HUES6 (cell line): Measurements from ENCODE around the gene EPB41L4B.
"Not testable (repeated sequence)": the region's sequence is repeated elsewhere in the genome, so short reads cannot be mapped to it uniquely, and the experiment has no call there.

Source experiments
- H3K27ac ChIP-seq: 2 replicates; pipeline ENCODE4 v1.7.0; 2013; ENCODE audit warnings: low read depth, mild to moderate bottlenecking, low read length, inconsistent platforms
- H3K27me3 ChIP-seq: 2 replicates; pipeline ENCODE4 v1.6.1; 2013; ENCODE audit warnings: low read length; ENCODE audit not compliant: control insufficient read depth, insufficient read depth
- H3K36me3 ChIP-seq: 2 replicates; pipeline ENCODE4 v1.6.1; 2013; ENCODE audit warnings: low read length; ENCODE audit not compliant: control insufficient read depth, insufficient read depth
- H3K4me1 ChIP-seq: 2 replicates; pipeline ENCODE4 v1.6.1; 2013; ENCODE audit warnings: low read length; ENCODE audit not compliant: control insufficient read depth, insufficient read depth
- H3K4me3 ChIP-seq: 2 replicates; pipeline ENCODE4 v1.5.1; 2013; ENCODE audit warnings: low read depth, low read length
- H3K9ac ChIP-seq: one replicate; pipeline ENCODE4 v1.6.1; 2013; ENCODE audit warnings: mild to moderate bottlenecking, low read length
- H3K9me3 ChIP-seq: 2 replicates; pipeline ENCODE4 v1.6.1; 2013; ENCODE audit warnings: low read depth, low read length; ENCODE audit not compliant: control insufficient read depth, insufficient read depth

The EPB41L4B gene

DNA sequence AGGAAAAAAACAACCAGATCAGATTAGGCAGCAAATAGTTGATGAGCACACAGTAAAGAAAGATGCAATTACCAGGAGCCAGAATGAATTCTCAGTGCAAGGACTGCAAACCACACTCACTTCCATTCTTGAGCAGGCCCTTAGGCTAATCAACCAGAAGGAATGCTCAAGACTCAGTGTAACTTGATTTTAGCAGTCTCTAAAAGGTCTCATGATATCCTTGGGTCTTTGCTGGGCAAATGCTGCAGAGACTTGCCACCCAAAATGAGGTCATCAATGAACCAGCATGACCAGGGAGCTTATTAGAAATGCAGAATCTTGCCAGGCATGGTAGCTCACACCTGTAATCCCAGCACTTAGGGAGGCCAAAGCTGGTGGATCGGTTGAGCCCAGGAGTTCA, 181.0 kb downstream of the EPB41L4B start:
- H3K9ac ChIP-seq: no peak overlapping the region
- no peak overlapping the region for H3K27ac ChIP-seq
- H3K4me1 ChIP-seq: peaks cover 6% of the 10 kb centered on the region; the same call in 1 of the 2 replicates
- H3K36me3 ChIP-seq: no peaks in the 10 kb centered on the region
- H3K27me3 ChIP-seq: no peaks in the 10 kb centered on the region
- H3K4me3 ChIP-seq: no peak overlapping the region
- H3K9me3 ChIP-seq: no peaks in the 10 kb centered on the region

DNA sequence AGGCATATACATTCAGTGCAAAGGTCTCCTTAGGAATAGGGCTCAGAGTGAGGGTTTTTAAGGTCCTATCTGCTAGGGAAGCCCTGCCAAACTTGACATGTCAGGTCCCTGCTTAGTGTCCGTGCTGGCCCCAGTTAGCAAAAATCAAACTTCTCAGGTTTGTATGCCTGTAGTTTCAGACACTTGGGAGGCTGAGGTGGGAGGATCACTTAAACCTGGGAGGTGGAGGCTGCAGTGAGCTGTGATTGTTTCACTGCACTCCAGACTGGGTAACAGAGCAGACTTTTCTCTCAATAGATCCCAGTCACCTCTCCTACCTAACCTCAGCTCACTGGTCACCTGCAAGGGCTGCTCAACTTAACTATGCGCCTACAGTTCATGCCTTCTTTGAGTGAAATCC, 182.4 kb downstream of the EPB41L4B start:
- Histone ChIP-seq H3K4me1 (no peaks in the 10 kb centered on the region), H3K27ac (no peak overlapping the region), H3K36me3 (no peaks in the 10 kb centered on the region), H3K4me3 (no peak overlapping the region), H3K9ac (no peak overlapping the region), H3K27me3 (no peaks in the 10 kb centered on the region), H3K9me3 (no peaks in the 10 kb centered on the region)

DNA sequence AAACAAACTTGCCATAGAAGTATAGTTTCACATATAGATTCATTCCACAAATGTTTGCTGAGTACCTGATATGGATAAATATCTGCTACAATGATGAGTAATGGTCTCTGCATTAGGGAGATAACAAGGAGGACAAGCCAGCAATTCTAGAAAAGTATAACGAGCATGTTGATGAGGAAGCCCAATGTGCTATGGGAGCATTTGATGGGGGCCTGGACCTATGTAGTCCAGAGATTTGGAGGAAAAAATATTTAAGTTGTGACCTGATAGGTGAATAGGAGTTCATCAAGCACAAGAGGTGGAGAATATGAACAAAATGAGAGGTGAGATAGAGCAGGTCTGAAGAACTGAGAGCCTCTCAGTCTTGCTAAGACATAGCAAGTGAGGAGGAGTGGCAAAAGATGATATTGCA, 186.7 kb downstream of the EPB41L4B start:
- Histone ChIP-seq H3K27ac (no peak overlapping the region), H3K36me3 (no peaks in the 10 kb centered on the region), H3K27me3 (no peaks in the 10 kb centered on the region), H3K4me3 (no peak overlapping the region), H3K9ac (no peak overlapping the region), H3K4me1 (no peaks in the 10 kb centered on the region), H3K9me3 (no peaks in the 10 kb centered on the region)

DNA sequence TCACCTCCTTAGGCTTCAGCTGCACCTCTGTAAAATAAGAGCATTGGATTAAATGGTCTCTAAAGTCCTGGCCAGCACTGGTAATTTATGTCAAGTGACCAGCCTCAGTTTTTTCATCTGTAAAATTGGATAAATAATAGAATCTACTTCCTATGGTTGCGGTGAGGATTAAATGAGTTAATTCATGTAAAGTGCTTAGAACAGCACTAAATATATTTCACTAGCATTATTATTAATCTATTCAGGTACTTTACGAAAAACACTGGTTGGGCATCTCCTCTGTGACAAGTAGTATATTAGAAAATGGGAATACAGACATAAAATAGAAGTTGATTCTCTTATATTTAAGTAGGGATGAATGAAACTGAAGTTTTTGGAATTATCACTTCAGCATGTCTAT, 187.3 kb downstream of the EPB41L4B start:
- Histone ChIP-seq H3K27ac (no peak overlapping the region), H3K9me3 (no peaks in the 10 kb centered on the region), H3K9ac (no peak overlapping the region), H3K27me3 (no peaks in the 10 kb centered on the region), H3K4me1 (no peaks in the 10 kb centered on the region), H3K36me3 (no peaks in the 10 kb centered on the region), H3K4me3 (no peak overlapping the region)

DNA sequence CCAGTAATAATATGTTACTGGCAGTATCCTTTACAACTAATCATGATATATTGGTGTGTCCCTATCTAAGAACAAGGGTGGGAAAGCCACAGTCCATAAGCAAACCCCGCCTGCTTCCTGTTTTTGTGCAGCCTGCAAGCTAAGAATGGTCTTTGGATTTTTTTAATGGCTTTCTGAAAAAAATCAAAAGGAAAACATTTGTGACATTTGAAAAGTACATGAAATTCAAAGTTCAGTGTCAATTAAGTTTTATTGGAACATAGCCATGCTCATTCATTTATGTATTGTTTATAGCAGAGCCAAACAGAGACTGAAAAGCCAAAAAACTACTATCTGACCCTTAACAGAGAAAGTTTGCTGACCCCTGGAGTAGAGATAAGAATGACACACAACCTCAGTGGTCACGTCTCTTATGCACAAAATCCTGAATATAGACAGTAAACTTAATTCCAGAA, 188.3 kb downstream of the EPB41L4B start:
- Histone ChIP-seq H3K9me3 (no peaks in the 10 kb centered on the region), H3K27me3 (no peaks in the 10 kb centered on the region), H3K27ac (no peak overlapping the region), H3K9ac (no peak overlapping the region), H3K36me3 (no peaks in the 10 kb centered on the region), H3K4me1 (no peaks in the 10 kb centered on the region), H3K4me3 (no peak overlapping the region)

DNA sequence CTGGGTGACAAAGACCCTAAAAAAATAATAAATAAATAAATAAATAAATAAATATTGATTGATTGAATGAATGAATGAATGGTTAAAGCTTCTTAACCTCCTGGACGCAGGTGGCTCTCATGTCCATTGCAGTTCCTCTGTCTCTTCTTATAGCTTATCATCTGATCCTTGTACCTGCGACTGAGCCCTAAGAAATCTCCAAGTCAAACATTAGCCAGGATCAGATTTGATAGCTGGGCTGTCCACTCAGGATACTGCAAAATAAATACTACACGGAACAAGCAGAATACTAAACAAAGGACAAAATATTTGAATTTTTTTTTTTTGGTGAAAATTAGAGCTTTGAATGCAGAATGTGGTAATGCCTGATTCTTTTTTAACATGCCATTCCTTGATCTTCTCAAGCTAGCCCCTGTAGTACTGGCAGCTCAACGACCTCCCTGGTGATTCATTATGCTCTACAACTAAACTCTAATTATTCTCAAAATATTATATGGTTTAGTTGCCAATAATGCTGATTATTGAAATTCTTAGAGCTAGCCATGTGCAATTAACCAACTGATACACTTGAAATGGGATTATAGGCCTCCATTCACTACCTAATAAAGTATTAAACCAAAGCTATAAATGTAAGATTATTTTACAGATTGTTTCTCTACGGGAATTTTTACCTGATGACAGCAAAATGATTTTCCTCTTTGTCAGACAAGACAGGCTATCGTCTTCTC, 191.2 kb downstream of the EPB41L4B start:
- no peaks in the 10 kb centered on the region for H3K9me3 ChIP-seq
- no peaks in the 10 kb centered on the region for H3K36me3 ChIP-seq
- no peaks in the 10 kb centered on the region for H3K4me1 ChIP-seq
- no peak overlapping the region for H3K4me3 ChIP-seq
- no peak overlapping the region for H3K9ac ChIP-seq
- H3K27me3 ChIP-seq: no peaks in the 10 kb centered on the region
- no peak overlapping the region for H3K27ac ChIP-seq

DNA sequence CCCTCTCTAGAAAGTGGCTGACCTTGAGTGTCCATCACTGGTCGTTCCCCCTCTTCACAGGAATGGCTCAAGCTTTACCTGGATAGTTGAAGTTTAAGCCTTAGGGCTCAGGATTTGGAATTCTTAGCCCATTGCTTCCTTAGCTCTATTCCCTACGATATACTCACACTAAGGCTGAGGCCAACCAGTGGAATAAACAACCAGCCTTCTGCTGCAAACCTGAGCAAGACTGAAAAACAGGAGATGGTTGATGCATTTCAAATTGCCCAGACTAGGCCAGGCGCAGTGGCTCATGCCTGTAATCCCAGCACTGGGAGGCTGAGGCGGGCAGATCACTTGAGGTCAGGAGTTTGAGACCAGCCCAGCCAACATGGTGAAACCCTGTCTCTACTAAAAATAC, 194.2 kb downstream of the EPB41L4B start:
- H3K36me3 ChIP-seq, H3K9ac ChIP-seq, H3K27me3 ChIP-seq, H3K9me3 ChIP-seq, H3K4me1 ChIP-seq, H3K4me3 ChIP-seq, H3K27ac ChIP-seq: not testable (repeated sequence)

DNA sequence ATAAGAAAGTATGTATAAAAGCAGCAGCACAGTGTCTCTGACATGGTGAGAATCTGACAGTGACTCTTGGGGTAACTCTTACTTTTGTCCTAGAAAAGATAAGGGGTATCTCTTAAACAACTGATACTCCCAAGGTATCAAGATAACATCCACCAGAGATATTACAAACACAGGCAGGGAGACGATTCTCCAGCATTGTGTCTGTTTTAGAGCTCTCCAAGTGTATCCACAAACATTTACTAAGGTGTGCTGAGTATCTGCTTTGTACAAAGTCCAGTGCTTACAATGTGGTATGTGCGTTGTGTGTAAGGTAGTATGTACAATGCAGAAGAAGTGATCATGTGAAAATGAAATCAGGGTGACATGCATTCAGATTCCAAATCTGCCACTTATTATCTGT, 196.7 kb downstream of the EPB41L4B start:
- H3K27me3 ChIP-seq: no peaks in the 10 kb centered on the region
- H3K4me1 ChIP-seq: peaks cover 15% of the 10 kb centered on the region
- no peak overlapping the region for H3K9ac ChIP-seq
- no peaks in the 10 kb centered on the region for H3K36me3 ChIP-seq
- H3K4me3 ChIP-seq: no peak overlapping the region
- H3K27ac ChIP-seq: no peak overlapping the region
- no peaks in the 10 kb centered on the region for H3K9me3 ChIP-seq

DNA sequence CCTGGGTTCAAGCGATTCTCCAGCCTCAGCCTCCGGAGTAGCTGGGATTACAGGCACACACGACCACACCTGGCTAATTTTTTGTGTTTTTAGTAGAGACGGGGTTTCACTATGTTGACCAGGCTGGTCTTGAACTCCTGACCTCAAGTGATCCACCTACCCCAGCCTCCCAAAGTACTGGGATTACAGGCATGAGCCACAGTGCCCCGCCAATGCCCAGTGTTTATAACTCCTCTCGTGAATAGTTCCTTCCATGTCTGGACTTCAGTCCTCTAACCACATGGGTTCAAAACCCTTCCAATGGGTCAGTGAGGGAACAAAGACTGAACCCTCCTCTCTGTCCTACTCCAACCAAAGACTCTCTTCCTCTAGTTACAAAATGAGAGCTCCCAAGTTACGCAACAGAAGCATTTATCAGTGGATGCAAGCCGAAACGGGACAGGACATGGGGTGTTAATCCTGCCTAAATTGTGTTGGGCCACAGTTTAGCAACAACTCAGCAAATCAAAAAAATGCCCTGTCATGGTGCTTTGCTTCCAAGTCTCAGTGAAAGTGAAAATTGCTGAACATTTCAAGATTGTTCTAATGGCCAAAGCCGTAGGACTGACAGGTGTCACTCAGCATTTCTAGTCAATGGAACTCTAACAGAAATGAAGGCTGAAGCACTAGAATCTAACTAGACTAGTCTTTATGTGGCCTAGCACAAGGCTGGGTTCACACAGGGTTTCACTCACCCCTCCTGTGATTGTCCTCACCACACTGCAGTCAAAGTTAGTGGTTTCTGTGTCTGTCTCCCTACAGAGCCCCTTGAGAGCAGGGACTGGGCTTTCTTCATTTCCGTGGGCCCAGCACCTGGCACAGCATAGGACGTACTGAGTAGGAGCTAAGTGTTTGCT, 197.9 kb downstream of the EPB41L4B start:
- no peak overlapping the region for H3K9ac ChIP-seq
- H3K27ac ChIP-seq: no peak overlapping the region
- peaks cover 20% of the 10 kb centered on the region for H3K4me1 ChIP-seq
- no peak overlapping the region for H3K4me3 ChIP-seq
- no peaks in the 10 kb centered on the region for H3K36me3 ChIP-seq
- H3K27me3 ChIP-seq: no peaks in the 10 kb centered on the region
- no peaks in the 10 kb centered on the region for H3K9me3 ChIP-seq
